ENCODE measurements around the gene MYO1G. TPM values are rescaled to one million over a fixed set of nuclear protein-coding genes. Genes with fewer than 3 reads are reported as not detected.

Gene MYO1G
- total and polyA plus RNA-seq, 9 of the 15 experiments (the other 6 are each of a cell fraction or from before 2014, with no cell fraction given): 0.03 to 0.62 (median 0.13) TPM; not detected in 1

DNA sequence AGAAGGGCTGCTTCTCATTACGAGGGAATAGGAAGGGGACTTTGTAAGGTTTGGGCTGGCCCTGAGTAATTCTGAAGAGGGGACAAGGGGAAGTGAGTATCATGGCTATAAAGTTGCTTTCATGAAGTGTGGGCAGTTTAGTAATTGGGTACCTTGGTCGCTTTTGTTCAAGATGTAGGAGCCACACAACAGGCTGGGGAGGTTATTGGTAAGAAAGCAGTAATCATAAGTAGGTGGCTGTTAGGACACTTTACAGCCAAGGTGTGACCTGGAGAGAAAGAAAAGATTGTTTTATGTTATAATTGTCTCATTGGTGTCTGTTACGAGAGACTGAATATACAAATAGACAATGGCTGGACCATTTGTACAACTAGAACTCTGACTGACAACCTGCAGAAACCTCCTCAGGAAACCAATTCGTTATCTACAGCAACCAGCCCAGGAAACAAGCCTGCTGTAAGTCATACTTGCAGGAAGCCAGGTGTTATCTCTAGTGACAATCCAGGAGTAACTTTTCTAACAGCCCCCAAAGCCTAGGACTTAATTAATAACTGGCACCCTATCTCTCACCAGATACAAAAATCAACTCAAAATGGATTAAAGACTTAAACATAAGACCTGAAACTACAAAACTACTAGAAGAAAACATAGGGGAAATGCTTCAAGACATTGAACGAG lies 16.2 kb upstream of the MYO1G start (continued):
- TF ChIP-seq ZNF146 (CRISPR knock-in tag; IDR thresholded peaks at IDR 0.05; ENCODE audit: unreplicated experiment) (no peak), HDGF (IDR thresholded peaks at IDR 0.05) (no peak), ZNF583 (CRISPR knock-in tag; IDR thresholded peaks at IDR 0.05) (peak; percentile 98), CHD4 (IDR thresholded peaks at IDR 0.05; ENCODE audit: insufficient read depth, insufficient replicate concordance, low read depth, low read length, poor library complexity, severe bottlenecking) (no peak), SIRT6 (IDR thresholded peaks at IDR 0.05; ENCODE audit: low read depth, low read length) (no peak), LCOR (CRISPR knock-in tag; IDR thresholded peaks at IDR 0.05) (peak; percentile 79; the same call in 1 of the 2 replicates), ZNF311 (CRISPR knock-in tag; IDR thresholded peaks at IDR 0.05) (peak; percentile 33; the same call in 1 of the 2 replicates), STAT5A (IDR thresholded peaks at IDR 0.05; ENCODE audit: borderline replicate concordance, low read length) (peak; percentile 95), MTA3 (IDR thresholded peaks at IDR 0.05; ENCODE audit: borderline replicate concordance) (peak; percentile 93)
- TF ChIP-seq, protein P1, sequence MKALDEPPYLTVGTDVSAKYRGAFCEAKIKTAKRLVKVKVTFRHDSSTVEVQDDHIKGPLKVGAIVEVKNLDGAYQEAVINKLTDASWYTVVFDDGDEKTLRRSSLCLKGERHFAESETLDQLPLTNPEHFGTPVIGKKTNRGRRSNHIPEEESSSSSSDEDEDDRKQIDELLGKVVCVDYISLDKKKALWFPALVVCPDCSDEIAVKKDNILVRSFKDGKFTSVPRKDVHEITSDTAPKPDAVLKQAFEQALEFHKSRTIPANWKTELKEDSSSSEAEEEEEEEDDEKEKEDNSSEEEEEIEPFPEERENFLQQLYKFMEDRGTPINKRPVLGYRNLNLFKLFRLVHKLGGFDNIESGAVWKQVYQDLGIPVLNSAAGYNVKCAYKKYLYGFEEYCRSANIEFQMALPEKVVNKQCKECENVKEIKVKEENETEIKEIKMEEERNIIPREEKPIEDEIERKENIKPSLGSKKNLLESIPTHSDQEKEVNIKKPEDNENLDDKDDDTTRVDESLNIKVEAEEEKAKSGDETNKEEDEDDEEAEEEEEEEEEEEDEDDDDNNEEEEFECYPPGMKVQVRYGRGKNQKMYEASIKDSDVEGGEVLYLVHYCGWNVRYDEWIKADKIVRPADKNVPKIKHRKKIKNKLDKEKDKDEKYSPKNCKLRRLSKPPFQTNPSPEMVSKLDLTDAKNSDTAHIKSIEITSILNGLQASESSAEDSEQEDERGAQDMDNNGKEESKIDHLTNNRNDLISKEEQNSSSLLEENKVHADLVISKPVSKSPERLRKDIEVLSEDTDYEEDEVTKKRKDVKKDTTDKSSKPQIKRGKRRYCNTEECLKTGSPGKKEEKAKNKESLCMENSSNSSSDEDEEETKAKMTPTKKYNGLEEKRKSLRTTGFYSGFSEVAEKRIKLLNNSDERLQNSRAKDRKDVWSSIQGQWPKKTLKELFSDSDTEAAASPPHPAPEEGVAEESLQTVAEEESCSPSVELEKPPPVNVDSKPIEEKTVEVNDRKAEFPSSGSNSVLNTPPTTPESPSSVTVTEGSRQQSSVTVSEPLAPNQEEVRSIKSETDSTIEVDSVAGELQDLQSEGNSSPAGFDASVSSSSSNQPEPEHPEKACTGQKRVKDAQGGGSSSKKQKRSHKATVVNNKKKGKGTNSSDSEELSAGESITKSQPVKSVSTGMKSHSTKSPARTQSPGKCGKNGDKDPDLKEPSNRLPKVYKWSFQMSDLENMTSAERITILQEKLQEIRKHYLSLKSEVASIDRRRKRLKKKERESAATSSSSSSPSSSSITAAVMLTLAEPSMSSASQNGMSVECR (CRISPR knock-in tag; IDR thresholded peaks at IDR 0.05): no peak
- TF ChIP-seq, protein P2, sequence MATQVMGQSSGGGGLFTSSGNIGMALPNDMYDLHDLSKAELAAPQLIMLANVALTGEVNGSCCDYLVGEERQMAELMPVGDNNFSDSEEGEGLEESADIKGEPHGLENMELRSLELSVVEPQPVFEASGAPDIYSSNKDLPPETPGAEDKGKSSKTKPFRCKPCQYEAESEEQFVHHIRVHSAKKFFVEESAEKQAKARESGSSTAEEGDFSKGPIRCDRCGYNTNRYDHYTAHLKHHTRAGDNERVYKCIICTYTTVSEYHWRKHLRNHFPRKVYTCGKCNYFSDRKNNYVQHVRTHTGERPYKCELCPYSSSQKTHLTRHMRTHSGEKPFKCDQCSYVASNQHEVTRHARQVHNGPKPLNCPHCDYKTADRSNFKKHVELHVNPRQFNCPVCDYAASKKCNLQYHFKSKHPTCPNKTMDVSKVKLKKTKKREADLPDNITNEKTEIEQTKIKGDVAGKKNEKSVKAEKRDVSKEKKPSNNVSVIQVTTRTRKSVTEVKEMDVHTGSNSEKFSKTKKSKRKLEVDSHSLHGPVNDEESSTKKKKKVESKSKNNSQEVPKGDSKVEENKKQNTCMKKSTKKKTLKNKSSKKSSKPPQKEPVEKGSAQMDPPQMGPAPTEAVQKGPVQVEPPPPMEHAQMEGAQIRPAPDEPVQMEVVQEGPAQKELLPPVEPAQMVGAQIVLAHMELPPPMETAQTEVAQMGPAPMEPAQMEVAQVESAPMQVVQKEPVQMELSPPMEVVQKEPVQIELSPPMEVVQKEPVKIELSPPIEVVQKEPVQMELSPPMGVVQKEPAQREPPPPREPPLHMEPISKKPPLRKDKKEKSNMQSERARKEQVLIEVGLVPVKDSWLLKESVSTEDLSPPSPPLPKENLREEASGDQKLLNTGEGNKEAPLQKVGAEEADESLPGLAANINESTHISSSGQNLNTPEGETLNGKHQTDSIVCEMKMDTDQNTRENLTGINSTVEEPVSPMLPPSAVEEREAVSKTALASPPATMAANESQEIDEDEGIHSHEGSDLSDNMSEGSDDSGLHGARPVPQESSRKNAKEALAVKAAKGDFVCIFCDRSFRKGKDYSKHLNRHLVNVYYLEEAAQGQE (IDR thresholded peaks at IDR 0.05; ENCODE audit: borderline replicate concordance): no peak
- TF ChIP-seq, protein P2 (CRISPR knock-in tag; IDR thresholded peaks at IDR 0.05; ENCODE audit: low read depth): no peak
- TF ChIP-seq, protein P3, sequence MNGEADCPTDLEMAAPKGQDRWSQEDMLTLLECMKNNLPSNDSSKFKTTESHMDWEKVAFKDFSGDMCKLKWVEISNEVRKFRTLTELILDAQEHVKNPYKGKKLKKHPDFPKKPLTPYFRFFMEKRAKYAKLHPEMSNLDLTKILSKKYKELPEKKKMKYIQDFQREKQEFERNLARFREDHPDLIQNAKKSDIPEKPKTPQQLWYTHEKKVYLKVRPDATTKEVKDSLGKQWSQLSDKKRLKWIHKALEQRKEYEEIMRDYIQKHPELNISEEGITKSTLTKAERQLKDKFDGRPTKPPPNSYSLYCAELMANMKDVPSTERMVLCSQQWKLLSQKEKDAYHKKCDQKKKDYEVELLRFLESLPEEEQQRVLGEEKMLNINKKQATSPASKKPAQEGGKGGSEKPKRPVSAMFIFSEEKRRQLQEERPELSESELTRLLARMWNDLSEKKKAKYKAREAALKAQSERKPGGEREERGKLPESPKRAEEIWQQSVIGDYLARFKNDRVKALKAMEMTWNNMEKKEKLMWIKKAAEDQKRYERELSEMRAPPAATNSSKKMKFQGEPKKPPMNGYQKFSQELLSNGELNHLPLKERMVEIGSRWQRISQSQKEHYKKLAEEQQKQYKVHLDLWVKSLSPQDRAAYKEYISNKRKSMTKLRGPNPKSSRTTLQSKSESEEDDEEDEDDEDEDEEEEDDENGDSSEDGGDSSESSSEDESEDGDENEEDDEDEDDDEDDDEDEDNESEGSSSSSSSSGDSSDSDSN (IDR thresholded peaks at IDR 0.05; ENCODE audit: borderline replicate concordance in 1 of 2, low read depth in 2 of 2, low read length in 2 of 2): no peak
